ENCODE measurements around the gene CMPK1. TPM values are rescaled to one million over a fixed set of nuclear protein-coding genes. Genes with fewer than 3 reads are reported as not detected.

Gene CMPK1
- total RNA-seq, 1 experiment from 2014 or later, result 28.7 TPM

DNA sequence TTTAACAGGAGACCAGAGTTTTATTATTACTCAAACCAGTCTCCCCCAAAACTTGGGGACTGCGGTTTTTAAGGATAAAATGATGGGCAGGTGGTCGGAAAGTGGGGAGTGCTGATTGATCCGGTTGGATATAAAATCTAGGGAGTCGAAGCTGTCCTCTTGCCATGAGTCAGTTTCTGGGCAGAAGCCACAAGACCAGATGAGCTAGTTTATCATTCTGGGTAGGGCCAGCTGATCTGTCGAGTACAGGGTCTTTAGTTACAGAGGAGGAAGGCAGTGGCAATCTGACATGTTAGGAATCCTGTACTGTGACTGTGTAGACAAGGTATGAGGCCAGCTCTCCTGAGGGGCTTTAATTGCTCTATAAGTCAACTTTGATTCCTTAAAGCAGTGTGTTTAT is 59.6 kb downstream of the CMPK1 start:
- peaks cover 3% of the 10 kb centered on the region; the same call in 1 of the 2 replicates for H3K27me3 ChIP-seq (ENCODE audit: insufficient read depth, low read length)
- H3K79me2 ChIP-seq (ENCODE audit: insufficient read depth, low read length), result no peaks in the 10 kb centered on the region
- H3K4me3 Mint-ChIP-seq, result no peak overlapping the region
- TF ChIP-seq, protein P1, sequence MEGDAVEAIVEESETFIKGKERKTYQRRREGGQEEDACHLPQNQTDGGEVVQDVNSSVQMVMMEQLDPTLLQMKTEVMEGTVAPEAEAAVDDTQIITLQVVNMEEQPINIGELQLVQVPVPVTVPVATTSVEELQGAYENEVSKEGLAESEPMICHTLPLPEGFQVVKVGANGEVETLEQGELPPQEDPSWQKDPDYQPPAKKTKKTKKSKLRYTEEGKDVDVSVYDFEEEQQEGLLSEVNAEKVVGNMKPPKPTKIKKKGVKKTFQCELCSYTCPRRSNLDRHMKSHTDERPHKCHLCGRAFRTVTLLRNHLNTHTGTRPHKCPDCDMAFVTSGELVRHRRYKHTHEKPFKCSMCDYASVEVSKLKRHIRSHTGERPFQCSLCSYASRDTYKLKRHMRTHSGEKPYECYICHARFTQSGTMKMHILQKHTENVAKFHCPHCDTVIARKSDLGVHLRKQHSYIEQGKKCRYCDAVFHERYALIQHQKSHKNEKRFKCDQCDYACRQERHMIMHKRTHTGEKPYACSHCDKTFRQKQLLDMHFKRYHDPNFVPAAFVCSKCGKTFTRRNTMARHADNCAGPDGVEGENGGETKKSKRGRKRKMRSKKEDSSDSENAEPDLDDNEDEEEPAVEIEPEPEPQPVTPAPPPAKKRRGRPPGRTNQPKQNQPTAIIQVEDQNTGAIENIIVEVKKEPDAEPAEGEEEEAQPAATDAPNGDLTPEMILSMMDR (conservative IDR thresholded peaks at IDR 0.05), result no peak
- no peak overlapping the region for H4K8ac ChIP-seq (replicated peaks; ENCODE audit: insufficient read length, low read depth, low read length)
- no peak overlapping the region for H3K27ac Mint-ChIP-seq
- H2AFZ ChIP-seq (ENCODE audit: low read length), result no peak overlapping the region
- H3K14ac ChIP-seq (ENCODE audit: insufficient read depth, low read length), result no peak overlapping the region
- WGBS (ENCODE audit: extremely low coverage, insufficient read length, low lambda C conversion rate), result no CpG with 5 or more reads among the region's 5 CpGs
- no peaks in the 10 kb centered on the region for H4K20me1 ChIP-seq (ENCODE audit: control insufficient read depth, insufficient read depth, insufficient read length)
- no peak overlapping the region for H2BK5ac ChIP-seq (ENCODE audit: insufficient read length, low read length)
- DNase-seq, result no peak
- no peaks in the 10 kb centered on the region for H3K36me3 Mint-ChIP-seq (ENCODE audit: insufficient read depth in 1 of 3, low read depth in 3 of 3)
- peaks cover 0 to 2% of the 10 kb centered on the region in 2 experiments; a peak in 2 of 4 replicates for H3K4me1 Mint-ChIP-seq
- H2BK120ac ChIP-seq (ENCODE audit: low read depth, low read length, poor library complexity, severe bottlenecking), result no peak overlapping the region
- no peak overlapping the region for H2BK20ac ChIP-seq (ENCODE audit: low read depth, low read length, poor library complexity, severe bottlenecking)
- no peak overlapping the region for H3K4me2 ChIP-seq (ENCODE audit: insufficient read depth, insufficient read length, low read length)
- no peak overlapping the region for H2BK12ac ChIP-seq (ENCODE audit: insufficient read length, low read depth, low read length)
- no peak overlapping the region for H4K5ac ChIP-seq (ENCODE audit: insufficient read length, low read depth, low read length)
- no peak overlapping the region for H3K18ac ChIP-seq (ENCODE audit: insufficient read length, low read depth, low read length)
- H3K9ac ChIP-seq (ENCODE audit: extremely low read depth, insufficient read length, low read length), result no peak overlapping the region
- no peak overlapping the region for H3K23ac ChIP-seq (ENCODE audit: insufficient read length, low read depth, low read length)
- no peak overlapping the region for H3K56ac ChIP-seq (ENCODE audit: insufficient read length, low read depth, low read length)
- no peaks in the 10 kb centered on the region for H3K9me3 Mint-ChIP-seq
- no peaks in the 10 kb centered on the region for H3K23me2 ChIP-seq (ENCODE audit: insufficient read length, low read depth, low read length, poor library complexity, severe bottlenecking)
- H3K27ac ChIP-seq (ENCODE audit: insufficient read length, low read depth, low read length), result no peak overlapping the region
- H3T11ph ChIP-seq (ENCODE audit: low read length), result no peak overlapping the region
- no peak overlapping the region for H4K91ac ChIP-seq (ENCODE audit: insufficient read length, low read depth, low read length)
- no peaks in the 10 kb centered on the region for H3K4me1 ChIP-seq (ENCODE audit: insufficient read depth, low read length)
- H2AK5ac ChIP-seq (ENCODE audit: insufficient read length, low read length), result no peak overlapping the region
- H3K27me3 Mint-ChIP-seq (ENCODE audit: low read depth), result peaks cover 64% of the 10 kb centered on the region
- no peaks in the 10 kb centered on the region for H3K79me1 ChIP-seq (ENCODE audit: insufficient read depth, low read depth, low read length, poor library complexity, severe bottlenecking)
- no peaks in the 10 kb centered on the region for H3K9me3 ChIP-seq (ENCODE audit: control insufficient read depth, low read depth, low read length)
- no peak overlapping the region for H3K4ac ChIP-seq (ENCODE audit: low read depth, low read length)
- H2BK15ac ChIP-seq (ENCODE audit: low read depth, low read length), result no peak overlapping the region

Measured in H9 (cell line).